ENCODE results near the gene GPR37L1. TPM values are rescaled to one million over a fixed set of nuclear protein-coding genes. Genes with fewer than 3 reads are reported as not detected.

GPR37L1 gene
- total RNA-seq, 1 experiment from 2014 or later, result 0.12 TPM

GRCh38 chr1:202126426-202126825 is 3.7 kb downstream of the GPR37L1 start:
- Mint-ChIP-seq H3K27ac (ENCODE audit: unreplicated experiment) (no peak overlapping the region), H3K36me3 (ENCODE audit: insufficient read depth, unreplicated experiment) (peaks cover 19% of the 10 kb centered on the region), H3K4me1 (ENCODE audit: low read depth, unreplicated experiment) (peaks cover 18% of the 10 kb centered on the region), H3K27me3 (ENCODE audit: unreplicated experiment) (peaks cover 20% of the 10 kb centered on the region), H3K9me3 (ENCODE audit: low read depth, unreplicated experiment) (no peaks in the 10 kb centered on the region), H3K4me3 (ENCODE audit: low read depth, unreplicated experiment) (no peak overlapping the region)
- no TSS peak for BruUV-seq (replicated peaks)
- no peak for DNase-seq
- CTCF ChIA-PET, result interaction anchor here (1.1 kb wide), 1 partner anchor 118 kb away, joined by 3 read pairs; no protein-coding TSS in a partner anchor
- intact Hi-C loops (cut with micrococcal nuclease; ENCODE audit: unreplicated experiment), result no loop called here
- TF ChIP-seq CTCF (IDR thresholded peaks at IDR 0.05; ENCODE audit: unreplicated experiment), result no peak

GRCh38 chr1:202127061-202127460 is 4.3 kb downstream of the GPR37L1 start:
- Mint-ChIP-seq H3K27ac (ENCODE audit: unreplicated experiment) (no peak overlapping the region), H3K27me3 (ENCODE audit: unreplicated experiment) (peaks cover 20% of the 10 kb centered on the region), H3K4me3 (ENCODE audit: low read depth, unreplicated experiment) (no peak overlapping the region), H3K4me1 (ENCODE audit: low read depth, unreplicated experiment) (peaks cover 12% of the 10 kb centered on the region), H3K36me3 (ENCODE audit: insufficient read depth, unreplicated experiment) (peaks cover 25% of the 10 kb centered on the region), H3K9me3 (ENCODE audit: low read depth, unreplicated experiment) (no peaks in the 10 kb centered on the region)
- TF ChIP-seq CTCF (IDR thresholded peaks at IDR 0.05; ENCODE audit: unreplicated experiment), result no peak
- CTCF ChIA-PET, result interaction anchor here (0.6 kb wide), 1 partner anchor 12 kb away, joined by 7 read pairs; no protein-coding TSS in a partner anchor
- no TSS peak for BruUV-seq (replicated peaks)
- DNase-seq, result no peak
- intact Hi-C loops (cut with micrococcal nuclease; ENCODE audit: unreplicated experiment), result no loop called here

GRCh38 chr1:202127836-202128622 is 5.3 kb downstream of the GPR37L1 start:
- Mint-ChIP-seq H3K9me3 (ENCODE audit: low read depth, unreplicated experiment) (no peaks in the 10 kb centered on the region), H3K4me3 (ENCODE audit: low read depth, unreplicated experiment) (no peak overlapping the region), H3K4me1 (ENCODE audit: low read depth, unreplicated experiment) (peaks cover 10% of the 10 kb centered on the region), H3K27ac (ENCODE audit: unreplicated experiment) (no peak overlapping the region), H3K27me3 (ENCODE audit: unreplicated experiment) (peaks cover 20% of the 10 kb centered on the region), H3K36me3 (ENCODE audit: insufficient read depth, unreplicated experiment) (peaks cover 35% of the 10 kb centered on the region)
- no TSS peak for BruUV-seq (replicated peaks)
- CTCF ChIA-PET, result no interaction called here
- no peak for TF ChIP-seq CTCF (IDR thresholded peaks at IDR 0.05; ENCODE audit: unreplicated experiment)
- intact Hi-C loops (cut with micrococcal nuclease; ENCODE audit: unreplicated experiment), result no loop called here
- DNase-seq, result no peak

GRCh38 chr1:202129453-202130296 is 7.0 kb downstream of the GPR37L1 start:
- DNase-seq, result no peak
- H3K4me3 Mint-ChIP-seq (ENCODE audit: low read depth, unreplicated experiment), result no peak overlapping the region

More at GRCh38 chr1:202129453-202130296, 7.0 kb downstream of the GPR37L1 start:
- no peaks in the 10 kb centered on the region for H3K9me3 Mint-ChIP-seq (ENCODE audit: low read depth, unreplicated experiment)
- H3K36me3 Mint-ChIP-seq (ENCODE audit: insufficient read depth, unreplicated experiment), result peaks cover 43% of the 10 kb centered on the region
- CTCF ChIA-PET, result interaction anchor here (0.6 to 1.4 kb wide), 2 partner anchors 123 to 1057 kb away, joined by 3 to 4 read pairs; no protein-coding TSS in a partner anchor
- no peak for TF ChIP-seq CTCF (IDR thresholded peaks at IDR 0.05; ENCODE audit: unreplicated experiment)
- intact Hi-C loops (cut with micrococcal nuclease; ENCODE audit: unreplicated experiment), result no loop called here
- peaks cover 4% of the 10 kb centered on the region for H3K27me3 Mint-ChIP-seq (ENCODE audit: unreplicated experiment)
- no TSS peak for BruUV-seq (replicated peaks)
- peaks cover 10% of the 10 kb centered on the region for H3K4me1 Mint-ChIP-seq (ENCODE audit: low read depth, unreplicated experiment)
- no peak overlapping the region for H3K27ac Mint-ChIP-seq (ENCODE audit: unreplicated experiment)
